ENCODE results near the gene ZNF678.

GRCh38 chr1:227621211-227621610 is 57.9 kb downstream of the ZNF678 start:
- TF ChIP-seq CTCF (IDR thresholded peaks at IDR 0.05): no peak
- TF ChIP-seq POLR2A (IDR thresholded peaks at IDR 0.05): no peak
